Activated CD4-positive, alpha-beta T cell treated with anti-CD3 and anti-CD28 coated beads for 36 hours (primary cell): ENCODE measurements around the gene YY1. TPM values are rescaled to one million over a fixed set of nuclear protein-coding genes. Genes with fewer than 3 reads are reported as not detected.
"Not testable (repeated sequence)": the region's sequence is repeated elsewhere in the genome, so short reads cannot be mapped to it uniquely, and the experiment has no call there.

Experiments
- ATAC-seq: fragments of 200-7000 bp; cut with Tn5 transposase; one replicate; pipeline ENCODE4 v1.10.0; 2021; ENCODE audit warnings: mild to moderate bottlenecking, moderate library complexity
- CTCF ChIA-PET: fragments of 350-600 bp; sonication (Branson Sonifier 250); formaldehyde crosslinking; loops from one replicate; lab custom pipeline; 2021; ENCODE audit warnings: antibody characterized with exemption; lab: Charles Lee
- POLR2A ChIA-PET: fragments of 350-600 bp; sonication (Branson Sonifier 250); formaldehyde crosslinking; loops from one replicate; lab custom pipeline; 2021; ENCODE audit warnings: antibody characterized with exemption, inconsistent platforms; lab: Charles Lee
- DNase-seq: peaks from one replicate; pipeline ENCODE4 v3.0.0-alpha.2; 2020
- H3K27ac Mint-ChIP-seq: one replicate; pipeline ENCODE4 v1.8.0; 2021; ENCODE audit warnings: mixed read lengths
- H3K27me3 Mint-ChIP-seq: one replicate; pipeline ENCODE4 v1.8.0; 2021; ENCODE audit warnings: mixed read lengths
- H3K36me3 Mint-ChIP-seq: one replicate; pipeline ENCODE4 v1.8.0; 2021; ENCODE audit warnings: low read depth, mixed read lengths
- H3K4me1 Mint-ChIP-seq: one replicate; pipeline ENCODE4 v1.8.0; 2021; ENCODE audit warnings: mixed read lengths
- H3K4me3 Mint-ChIP-seq: one replicate; pipeline ENCODE4 v1.8.0; 2021; ENCODE audit warnings: mild to moderate bottlenecking, moderate library complexity, mixed read lengths
- H3K9me3 Mint-ChIP-seq: one replicate; pipeline ENCODE4 v1.8.0; 2021; ENCODE audit warnings: low read depth, mixed read lengths
- intact Hi-C, 2 experiments: fragments of 100-400 bp; cut with DNase I in 1 of 2; cut with micrococcal nuclease in 1 of 2; formaldehyde crosslinking; loops; one replicate each; pipeline versions ENCODE4 v1.14.2 to v1.15.1; 2022 to 2024; cut with DNase I, micrococcal nuclease
- total RNA-seq, 2 experiments: library from RNA; stranded (reverse); gene quantifications; one replicate each; pipeline ENCODE4 v1.2.3, GENCODE V29; 2021

Gene YY1
- total RNA-seq, 2 experiments from 2014 or later: 99.7 to 104 TPM

GRCh38 chr14:100283436-100283835, 44.5 kb downstream of the YY1 start:
- POLR2A ChIA-PET: interaction anchor here (0.7 kb wide), 1 partner anchor 90 kb away, joined by 5 read pairs; no protein-coding TSS in a partner anchor
- intact Hi-C loops: loop anchor here in 1 of 2 experiments (10.0 kb wide), 1 partner anchor 361 kb away; no protein-coding TSS in a partner anchor
- not testable (repeated sequence) for H3K27ac Mint-ChIP-seq, DNase-seq, H3K27me3 Mint-ChIP-seq, H3K36me3 Mint-ChIP-seq, ATAC-seq, H3K4me3 Mint-ChIP-seq, H3K9me3 Mint-ChIP-seq
- CTCF ChIA-PET: interaction anchor here (0.8 to 1.3 kb wide), 7 partner anchors 9 to 91 kb away, joined by 3 to 4 read pairs (median 3); no protein-coding TSS in a partner anchor
- H3K4me1 Mint-ChIP-seq: peaks cover 16% of the 10 kb centered on the region

- H3K27me3 Mint-ChIP-seq: no peaks in the 10 kb centered on the region
- no peak overlapping the region for H3K27ac Mint-ChIP-seq
- ATAC-seq (no peak), DNase-seq (no peak)
- ChIA-PET CTCF (interaction anchor here (0.6 to 1.6 kb wide), 16 partner anchors 8 to 129 kb away, joined by 3 to 8 read pairs (median 3); no protein-coding TSS in a partner anchor), POLR2A (interaction anchor here (0.7 kb wide), 1 partner anchor 89 kb away, joined by 5 read pairs; no protein-coding TSS in a partner anchor)
- no peaks in the 10 kb centered on the region for H3K9me3 Mint-ChIP-seq
- H3K36me3 Mint-ChIP-seq: peaks cover 2% of the 10 kb centered on the region
- H3K4me1 Mint-ChIP-seq: peaks cover 9% of the 10 kb centered on the region
- intact Hi-C loops: loop anchor here (2.0 to 10.0 kb wide), 2 partner anchors 43 to 361 kb away; no protein-coding TSS in a partner anchor
- H3K4me3 Mint-ChIP-seq: peak overlapping the region; percentile 36
Observed at GRCh38 chr14:100283984-100284881, 45.3 kb downstream of the YY1 start.

GRCh38 chr14:100285021-100285912, 46.3 kb downstream of the YY1 start:
- peaks cover 7% of the 10 kb centered on the region for H3K4me1 Mint-ChIP-seq
- H3K4me3 Mint-ChIP-seq: peak overlapping the region; percentile 68
- ChIA-PET POLR2A (interaction anchor here (0.6 to 0.7 kb wide), 2 partner anchors 42 to 44 kb away, joined by 3 to 4 read pairs; no protein-coding TSS in a partner anchor), CTCF (interaction anchor here (0.5 to 1.6 kb wide), 20 partner anchors 9 to 555 kb away, joined by 3 to 11 read pairs (median 4); no protein-coding TSS in a partner anchor)
- no peaks in the 10 kb centered on the region for H3K9me3 Mint-ChIP-seq
- H3K27ac Mint-ChIP-seq: no peak overlapping the region
- ATAC-seq (peak; percentile 89), DNase-seq (peak; percentile 88)
- no peaks in the 10 kb centered on the region for H3K36me3 Mint-ChIP-seq
- intact Hi-C loops: loop anchor here (1.0 to 10.0 kb wide), 8 partner anchors 21 to 360 kb away; partner anchors contain the start of genes WDR25 (in 2 of the 2) and SLC25A29 (in 1 of the 2)
- H3K27me3 Mint-ChIP-seq: no peaks in the 10 kb centered on the region

GRCh38 chr14:100285913-100286400, 47.0 kb downstream of the YY1 start:
- no peak for DNase-seq
- H3K27me3 Mint-ChIP-seq: no peaks in the 10 kb centered on the region
- H3K4me1 Mint-ChIP-seq: peaks cover 7% of the 10 kb centered on the region
- ChIA-PET POLR2A (interaction anchor here (0.7 kb wide), 1 partner anchor 45 kb away, joined by 3 read pairs; no protein-coding TSS in a partner anchor), CTCF (interaction anchor here (0.8 to 1.6 kb wide), 9 partner anchors 9 to 313 kb away, joined by 3 to 11 read pairs (median 4); no protein-coding TSS in a partner anchor)
- H3K4me3 Mint-ChIP-seq: peak overlapping the region; percentile 68
- intact Hi-C loops: loop anchor here (1.0 to 10.0 kb wide), 8 partner anchors 20 to 359 kb away; partner anchors contain the start of genes WDR25 (in 2 of the 2) and SLC25A29 (in 1 of the 2)
- H3K9me3 Mint-ChIP-seq: no peaks in the 10 kb centered on the region
- H3K36me3 Mint-ChIP-seq: no peaks in the 10 kb centered on the region
- peak overlapping the region; percentile 80 for H3K27ac Mint-ChIP-seq
- ATAC-seq: no peak

GRCh38 chr14:100286484-100287191, 47.7 kb downstream of the YY1 start:
- Mint-ChIP-seq H3K27ac (no peak overlapping the region), H3K36me3 (no peaks in the 10 kb centered on the region), H3K9me3 (no peaks in the 10 kb centered on the region), H3K4me3 (peak overlapping the region; percentile 68), H3K4me1 (peaks cover 7% of the 10 kb centered on the region), H3K27me3 (no peaks in the 10 kb centered on the region)
- POLR2A ChIA-PET: no interaction called here
- ATAC-seq (no peak), DNase-seq (no peak)
- intact Hi-C loops: loop anchor here in 1 of 2 experiments (10.0 kb wide), 1 partner anchor 358 kb away; no protein-coding TSS in a partner anchor
- CTCF ChIA-PET: interaction anchor here (0.6 to 1.5 kb wide), 6 partner anchors 9 to 945 kb away, joined by 3 to 11 read pairs (median 4); no protein-coding TSS in a partner anchor

- intact Hi-C loops: loop anchor here in 1 of 2 experiments (10.0 kb wide), 1 partner anchor 357 kb away; no protein-coding TSS in a partner anchor
Observed at GRCh38 chr14:100287202-100287997, 48.5 kb downstream of the YY1 start.

GRCh38 chr14:100287998-100288295, 49.0 kb downstream of the YY1 start:
- not testable (repeated sequence) for DNase-seq, H3K27ac Mint-ChIP-seq, H3K27me3 Mint-ChIP-seq, H3K4me1 Mint-ChIP-seq, H3K4me3 Mint-ChIP-seq, H3K9me3 Mint-ChIP-seq, H3K36me3 Mint-ChIP-seq, ATAC-seq
- CTCF ChIA-PET: interaction anchor here (0.5 to 0.6 kb wide), 2 partner anchors 81 to 92 kb away, joined by 3 read pairs; no protein-coding TSS in a partner anchor
- intact Hi-C loops: loop anchor here in 1 of 2 experiments (10.0 kb wide), 1 partner anchor 357 kb away; no protein-coding TSS in a partner anchor
- POLR2A ChIA-PET: interaction anchor here (0.6 kb wide), 1 partner anchor 89 kb away, joined by 4 read pairs; no protein-coding TSS in a partner anchor

More at GRCh38 chr14:100287202-100287997, 48.5 kb downstream of the YY1 start:
- Mint-ChIP-seq H3K36me3 (no peaks in the 10 kb centered on the region), H3K27ac (no peak overlapping the region), H3K9me3 (no peaks in the 10 kb centered on the region), H3K27me3 (no peaks in the 10 kb centered on the region), H3K4me1 (peaks cover 7% of the 10 kb centered on the region), H3K4me3 (no peak overlapping the region)
- ATAC-seq (no peak), DNase-seq (no peak)
- ChIA-PET CTCF (interaction anchor here (0.5 to 0.6 kb wide), 3 partner anchors 81 to 944 kb away, joined by 3 read pairs; no protein-coding TSS in a partner anchor), POLR2A (interaction anchor here (0.6 kb wide), 1 partner anchor 89 kb away, joined by 4 read pairs; no protein-coding TSS in a partner anchor)

- POLR2A ChIA-PET: no interaction called here
- DNase-seq (no peak), ATAC-seq (no peak)
- intact Hi-C loops: loop anchor here in 1 of 2 experiments (10.0 kb wide), 1 partner anchor 356 kb away; no protein-coding TSS in a partner anchor
- Mint-ChIP-seq H3K4me3 (no peak overlapping the region), H3K27me3 (no peaks in the 10 kb centered on the region), H3K27ac (no peak overlapping the region), H3K36me3 (no peaks in the 10 kb centered on the region), H3K9me3 (no peaks in the 10 kb centered on the region), H3K4me1 (peaks cover 7% of the 10 kb centered on the region)
- CTCF ChIA-PET: interaction anchor here (0.6 kb wide), 1 partner anchor 80 kb away, joined by 3 read pairs; no protein-coding TSS in a partner anchor
Observed at GRCh38 chr14:100288382-100289185, 49.6 kb downstream of the YY1 start.
